K562 (cell line): Measurements from ENCODE around the gene APC2. TPM values are rescaled to one million over a fixed set of nuclear protein-coding genes. Genes with fewer than 3 reads are reported as not detected.

Experiments
- BHLHE40 ChIP-seq: IDR thresholded peaks from 2 replicates; pipeline ENCODE4 v1.6.1; 2011; ENCODE audit warnings: low read length, improper control_type of control experiment
- EGR1 ChIP-seq: fragments of 450-650 bp; conservative IDR thresholded peaks from 2 replicates; pipeline ENCODE4 v1.6.1; 2017; ENCODE audit warnings: mild to moderate bottlenecking
- GABPB1 ChIP-seq: sonication (generic); formaldehyde crosslinking; IDR thresholded peaks from 2 replicates; pipeline ENCODE4 v1.8.0; 2022; ENCODE audit warnings: mild to moderate bottlenecking, missing genetic modification reagents
- HDAC2 ChIP-seq: fragments of 450-650 bp; IDR thresholded peaks from 2 replicates; pipeline ENCODE4 v1.6.1; 2016; ENCODE audit warnings: mild to moderate bottlenecking
- HMGN3 ChIP-seq: IDR thresholded peaks from 2 replicates; pipeline ENCODE4 v1.6.1; 2011; ENCODE audit warnings: borderline replicate concordance, low read depth, mild to moderate bottlenecking, mixed read lengths, low read length; ENCODE audit not compliant: insufficient read length; ENCODE audit errors: extremely low read depth
- MGA ChIP-seq: fragments of 450-650 bp; IDR thresholded peaks from 2 replicates; pipeline ENCODE4 v1.6.1; 2016; ENCODE audit warnings: mild to moderate bottlenecking, moderate library complexity
- NONO ChIP-seq, 2 experiments: fragments of 200-400 bp in 1 of 2; fragments of 450-650 bp in 1 of 2; formaldehyde crosslinking in 1 of 2; IDR thresholded peaks; 2 replicates each; pipeline ENCODE4 v1.6.1; 2017; ENCODE audit warnings: low read depth in 2 of 2, mild to moderate bottlenecking in 2 of 2, moderate library complexity in 2 of 2, low read length in 1 of 2
- PCBP2 ChIP-seq: fragments of 200-400 bp; formaldehyde crosslinking; IDR thresholded peaks from 2 replicates; pipeline ENCODE4 v1.6.1; 2018; ENCODE audit warnings: low read length, low read depth, mild to moderate bottlenecking, moderate library complexity; ENCODE audit not compliant: poor library complexity, severe bottlenecking
- POLR2B ChIP-seq: fragments of 450-650 bp; IDR thresholded peaks from 2 replicates; pipeline ENCODE4 v1.6.1; 2018; ENCODE audit warnings: low read depth; ENCODE audit not compliant: partially characterized antibody
- RNF2 ChIP-seq: sonication (generic); IDR thresholded peaks from 2 replicates; pipeline ENCODE4 v1.6.1; 2016
- THAP7 ChIP-seq: fragments of 250-450 bp; sonication (Bioruptor Pico); IDR thresholded peaks from 2 replicates; pipeline ENCODE4 v1.5.0; 2021
- ZBTB7A ChIP-seq: IDR thresholded peaks from 2 replicates; pipeline ENCODE4 v1.6.1; 2011; ENCODE audit warnings: low read depth, mild to moderate bottlenecking, low read length, moderate library complexity, borderline replicate concordance; ENCODE audit not compliant: control insufficient read depth
- ZNF436 ChIP-seq: fragments of 250-450, 450-650 bp; sonication (Bioruptor Pico); formaldehyde crosslinking; IDR thresholded peaks from 2 replicates; pipeline ENCODE4 v1.7.0; 2020; ENCODE audit warnings: mild to moderate bottlenecking
- ZNF444 ChIP-seq: fragments of 250-450 bp; sonication (Bioruptor Pico); IDR thresholded peaks from 2 replicates; pipeline ENCODE4 v1.4.0; 2020; ENCODE audit warnings: mild to moderate bottlenecking, moderate library complexity
- polyA plus RNA-seq, 8 experiments: library from polyadenylated mRNA; depleted of rRNA in 4 of 8; stranded (reverse) in 5 of 8; unstranded in 3 of 8; fragments of >200 nt; fragmentation: Nextera tagmentation in 2 of 8; fragmentation: Illumina TruSeq in 1 of 8; extraction: Ambion mirVana in 2 of 8; extraction: Trizol in 1 of 8; gene quantifications; 2 replicates each; pipeline versions ENCODE4 v1.2.1 to v1.2.3, GENCODE V29; 2011 to 2014; ENCODE audit warnings: inconsistent platforms in 1 of 8, missing spikeins in 1 of 8
- total RNA-seq, 7 experiments: library from RNA; depleted of rRNA in 6 of 7; stranded (reverse); fragments of >200 nt in 6 of 7; fragmentation: Illumina TruSeq in 2 of 7; extraction: Trizol in 2 of 7; gene quantifications; 2 replicates each; pipeline versions ENCODE4 v1.2.1 to v1.2.3, GENCODE V29; 2011 to 2021; ENCODE audit warnings: low replicate concordance in 1 of 7

The APC2 gene
- total and polyA plus RNA-seq, 9 of the 15 experiments (the other 6 are each of a cell fraction or from before 2014, with no cell fraction given), result 0.01 to 0.40 (median 0.05) TPM; not detected in 3

GRCh38 chr19:1503089-1503924, 53.4 kb downstream of the APC2 start (continued):
- TF ChIP-seq THAP7 (CRISPR knock-in tag), result 0 out of 2 replicates have a peak, but pooled peaks have one; percentile 72
- peak; percentile 84 for TF ChIP-seq GABPB1
- TF ChIP-seq ZNF436 (CRISPR knock-in tag), result no peak
- peak; percentile 46; the same call in 1 of the 2 replicates for TF ChIP-seq HDAC2
- peak; percentile 59 for TF ChIP-seq HMGN3
- peak; percentile 61 for TF ChIP-seq BHLHE40
- TF ChIP-seq MGA, result peak; percentile 97
- peak; percentile 65 for TF ChIP-seq RNF2
- TF ChIP-seq PCBP2, result no peak
- TF ChIP-seq ZNF444, result no peak
- 0 out of 4 replicates have a peak, but pooled peaks of 1 of the 2 experiments have one; percentile 18 for TF ChIP-seq NONO (IDR thresholded peaks at IDR 0.05; ENCODE audit: low read depth in 2 of 2, low read length in 1 of 2)
- TF ChIP-seq ZBTB7A, result peak; percentile 100
- peak; percentile 41 for TF ChIP-seq POLR2B
- TF ChIP-seq EGR1, result peak; percentile 86
